HFFc6 (cell line): ENCODE results near the gene CRLF1. TPM values are rescaled to one million over a fixed set of nuclear protein-coding genes. Genes with fewer than 3 reads are reported as not detected.
"Not testable (repeated sequence)": the region's sequence is repeated elsewhere in the genome, so short reads cannot be mapped to it uniquely, and the experiment has no call there.

Experiments used
- DNase-seq: peaks from one replicate; pipeline ENCODE4 v3.0.0-alpha.2; 2018
- H3K27ac Mint-ChIP-seq: 2 replicates; pipeline ENCODE4 v1.8.0; 2020; ENCODE audit warnings: mild to moderate bottlenecking, mixed read lengths
- H3K27me3 Mint-ChIP-seq: 2 replicates; pipeline ENCODE4 v1.8.0; 2021; ENCODE audit warnings: mild to moderate bottlenecking, moderate library complexity, mixed read lengths; ENCODE audit not compliant: insufficient read depth
- H3K36me3 Mint-ChIP-seq: 2 replicates; pipeline ENCODE4 v1.8.0; 2021; ENCODE audit warnings: low read depth, mixed read lengths
- H3K4me1 Mint-ChIP-seq: 2 replicates; pipeline ENCODE4 v1.8.0; 2020; ENCODE audit warnings: low read depth, mixed read lengths
- H3K4me3 Mint-ChIP-seq: 2 replicates; pipeline ENCODE4 v1.8.0; 2020; ENCODE audit warnings: mild to moderate bottlenecking, moderate library complexity, mixed read lengths
- H3K9me3 Mint-ChIP-seq: 2 replicates; pipeline ENCODE4 v1.8.0; 2020; ENCODE audit warnings: mild to moderate bottlenecking, mixed read lengths
- total RNA-seq, 6 experiments: library from RNA; stranded (reverse); fragmentation: NEBNext Ultra II Directional; extraction: Animal tissue kit (Norgen Biotek cat#: 25700); gene quantifications; 2 replicates in 1 of 6; 3 replicates in 5 of 6; pipeline ENCODE4 v1.2.3, GENCODE V29; 2021
- TF ChIP-seq, protein P1 (sequence below): fragments of 200-600 bp; sonication (generic); IDR thresholded peaks from 2 replicates; pipeline ENCODE4 v1.5.0; 2021; ENCODE audit warnings: antibody characterized with exemption, mild to moderate bottlenecking

Gene CRLF1
- total RNA-seq, 6 experiments from 2014 or later = 1.6 to 4.1 (median 2.4) TPM

DNA sequence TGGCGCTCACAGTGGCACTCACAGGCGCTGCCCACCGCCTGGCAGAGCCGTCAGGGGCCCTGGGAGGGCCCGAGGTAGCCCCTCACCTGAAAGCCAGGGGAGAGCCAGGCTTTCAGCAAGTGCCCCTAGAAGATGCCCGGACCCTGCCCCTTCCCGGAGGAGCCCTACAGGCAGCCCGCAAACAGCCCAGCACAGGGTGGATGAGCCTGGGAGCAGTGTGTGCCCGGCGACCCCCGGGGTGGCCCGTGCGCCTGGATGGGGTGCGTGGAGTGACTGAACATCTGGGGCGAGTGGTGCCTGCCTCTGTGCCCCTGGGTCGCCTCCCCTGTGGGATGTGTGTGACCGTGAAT, 1.4 kb downstream of the CRLF1 start:
- TF ChIP-seq, protein P1, sequence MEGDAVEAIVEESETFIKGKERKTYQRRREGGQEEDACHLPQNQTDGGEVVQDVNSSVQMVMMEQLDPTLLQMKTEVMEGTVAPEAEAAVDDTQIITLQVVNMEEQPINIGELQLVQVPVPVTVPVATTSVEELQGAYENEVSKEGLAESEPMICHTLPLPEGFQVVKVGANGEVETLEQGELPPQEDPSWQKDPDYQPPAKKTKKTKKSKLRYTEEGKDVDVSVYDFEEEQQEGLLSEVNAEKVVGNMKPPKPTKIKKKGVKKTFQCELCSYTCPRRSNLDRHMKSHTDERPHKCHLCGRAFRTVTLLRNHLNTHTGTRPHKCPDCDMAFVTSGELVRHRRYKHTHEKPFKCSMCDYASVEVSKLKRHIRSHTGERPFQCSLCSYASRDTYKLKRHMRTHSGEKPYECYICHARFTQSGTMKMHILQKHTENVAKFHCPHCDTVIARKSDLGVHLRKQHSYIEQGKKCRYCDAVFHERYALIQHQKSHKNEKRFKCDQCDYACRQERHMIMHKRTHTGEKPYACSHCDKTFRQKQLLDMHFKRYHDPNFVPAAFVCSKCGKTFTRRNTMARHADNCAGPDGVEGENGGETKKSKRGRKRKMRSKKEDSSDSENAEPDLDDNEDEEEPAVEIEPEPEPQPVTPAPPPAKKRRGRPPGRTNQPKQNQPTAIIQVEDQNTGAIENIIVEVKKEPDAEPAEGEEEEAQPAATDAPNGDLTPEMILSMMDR = no peak
- H3K9me3 Mint-ChIP-seq = no peaks in the 10 kb centered on the region
- peak overlapping the region; percentile 65 for H3K4me3 Mint-ChIP-seq
- no peak overlapping the region for H3K27ac Mint-ChIP-seq
- H3K4me1 Mint-ChIP-seq = no peaks in the 10 kb centered on the region
- H3K27me3 Mint-ChIP-seq = peaks cover 31% of the 10 kb centered on the region
- H3K36me3 Mint-ChIP-seq = no peaks in the 10 kb centered on the region
- DNase-seq = no peak

DNA sequence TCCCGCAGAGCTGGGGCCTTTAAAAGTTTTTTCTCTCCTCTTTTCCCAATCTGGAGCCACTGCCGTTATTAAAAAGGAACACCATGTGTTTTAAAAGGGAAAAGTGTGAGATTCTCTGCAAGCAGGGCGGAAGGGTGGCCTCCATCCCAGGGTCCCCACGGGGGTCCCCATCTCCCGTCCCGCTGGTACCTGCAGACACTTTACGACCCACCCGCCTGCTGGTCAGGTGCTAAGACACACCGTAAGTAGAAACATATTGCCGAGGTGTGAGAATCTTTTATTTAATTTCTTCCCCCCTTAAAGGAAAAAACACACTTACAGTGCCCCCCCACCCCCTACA, 1.8 kb downstream of the CRLF1 start:
- Mint-ChIP-seq H3K27me3 (peaks cover 28% of the 10 kb centered on the region), H3K36me3 (no peaks in the 10 kb centered on the region), H3K27ac (no peak overlapping the region), H3K4me1 (no peaks in the 10 kb centered on the region), H3K4me3 (no peak overlapping the region), H3K9me3 (no peaks in the 10 kb centered on the region)
- no peak for DNase-seq
- TF ChIP-seq, protein P1 = no peak

DNA sequence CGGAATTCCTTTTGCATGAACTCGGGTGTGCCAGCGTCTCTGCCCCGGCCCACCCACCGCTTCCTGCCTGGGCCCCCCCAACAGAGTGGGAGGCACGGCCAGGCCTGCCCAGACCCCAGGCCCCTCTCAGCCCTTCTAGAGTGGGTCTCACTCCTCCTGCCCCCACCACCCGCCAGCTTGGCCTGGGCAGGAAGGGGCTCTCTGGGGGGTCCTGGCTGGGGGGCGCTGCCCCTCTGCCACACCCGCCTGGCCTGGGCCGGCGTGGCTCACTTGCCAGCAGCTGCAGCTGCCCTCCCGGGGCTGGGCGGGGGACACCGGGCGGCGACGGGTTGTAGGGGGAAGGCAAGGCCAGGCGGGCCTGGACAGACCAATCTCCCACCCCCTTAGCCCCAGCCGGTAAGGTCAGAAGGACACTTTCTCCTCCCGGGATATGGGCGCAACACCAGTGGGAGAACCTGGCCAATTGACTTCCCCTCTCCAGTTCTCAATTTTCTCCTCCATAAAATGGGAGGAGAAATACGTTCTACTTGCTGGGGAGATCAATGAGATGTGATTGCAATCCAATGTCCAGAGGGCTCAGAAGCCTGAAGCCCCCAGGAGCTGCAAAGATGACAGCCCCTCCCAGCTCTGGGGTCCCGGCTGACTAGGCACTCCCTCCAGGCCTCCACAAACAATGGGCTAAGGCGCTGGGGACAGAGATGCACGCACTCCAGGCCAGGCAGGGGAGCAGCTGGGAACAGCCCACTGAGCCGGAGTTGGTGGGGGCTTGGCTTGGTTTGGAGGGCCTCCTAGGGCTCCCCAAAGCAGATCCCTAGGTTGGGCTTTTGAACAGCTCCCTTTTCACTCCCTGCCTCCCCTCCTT, 2.4 kb downstream of the CRLF1 start:
- no peak overlapping the region for H3K4me3 Mint-ChIP-seq
- H3K27me3 Mint-ChIP-seq = peaks cover 27% of the 10 kb centered on the region
- H3K36me3 Mint-ChIP-seq = no peaks in the 10 kb centered on the region
- TF ChIP-seq, protein P1 = no peak
- no peaks in the 10 kb centered on the region for H3K4me1 Mint-ChIP-seq
- no peak overlapping the region for H3K27ac Mint-ChIP-seq
- no peak for DNase-seq
- no peaks in the 10 kb centered on the region for H3K9me3 Mint-ChIP-seq

DNA sequence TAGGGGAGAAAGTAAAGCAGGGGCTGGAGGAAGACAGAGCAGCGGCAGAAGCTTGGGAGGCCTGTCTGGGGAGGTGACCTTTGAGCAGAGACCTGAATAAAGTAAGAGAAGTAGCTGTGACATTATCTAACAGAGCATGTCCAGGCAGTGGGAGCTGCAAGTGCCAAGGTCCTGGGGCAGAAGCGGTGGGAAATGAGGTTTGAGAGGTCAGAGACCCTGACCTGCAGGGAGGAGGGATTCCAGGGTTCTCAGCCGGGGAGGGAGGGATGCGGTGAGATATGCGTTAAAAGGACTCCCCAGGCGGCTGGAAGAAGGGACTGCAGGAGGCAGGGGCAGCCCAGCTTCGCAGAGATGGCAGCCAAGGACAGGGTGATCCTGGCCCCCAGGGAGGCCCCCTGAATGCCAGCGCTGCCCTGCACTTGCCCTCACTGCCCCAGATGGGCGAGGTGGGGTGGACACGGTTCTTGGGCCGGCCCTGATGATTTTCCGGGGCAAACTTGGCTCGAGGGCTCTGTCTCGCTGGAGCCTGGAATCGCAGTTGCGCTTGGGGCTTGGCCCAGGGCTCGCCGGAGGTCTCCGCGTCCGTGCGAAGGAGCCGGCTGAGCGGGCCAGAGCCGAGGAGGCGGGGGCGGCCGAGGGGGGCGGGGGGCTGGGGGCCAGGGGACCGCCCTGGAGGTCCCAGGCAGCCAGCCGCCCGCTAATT, 3.2 kb downstream of the CRLF1 start:
- Mint-ChIP-seq H3K27me3 (peaks cover 21% of the 10 kb centered on the region), H3K4me3 (no peak overlapping the region), H3K27ac (no peak overlapping the region), H3K4me1 (no peaks in the 10 kb centered on the region), H3K9me3 (no peaks in the 10 kb centered on the region), H3K36me3 (no peaks in the 10 kb centered on the region)
- TF ChIP-seq, protein P1 = peak; percentile 33
- DNase-seq = no peak

DNA sequence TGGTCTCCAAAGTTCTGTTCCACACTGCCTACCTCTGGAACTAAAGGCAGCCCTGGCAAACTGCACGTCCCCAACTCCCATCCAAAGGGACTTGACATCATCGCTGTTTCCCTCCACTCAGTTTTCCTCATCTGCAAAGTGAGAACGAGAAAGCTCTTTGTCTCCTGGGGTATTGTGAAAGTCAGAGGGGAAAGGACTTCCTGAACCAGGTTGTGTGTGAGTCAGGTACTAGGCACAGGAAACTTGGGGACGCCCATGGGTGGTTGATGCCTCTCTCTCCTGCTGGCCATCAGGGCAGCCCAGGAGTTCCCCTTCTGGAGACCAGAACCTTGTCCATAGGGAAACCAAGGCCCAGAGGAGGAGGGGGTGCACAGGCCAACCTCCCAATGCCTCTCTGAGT, 4.7 kb downstream of the CRLF1 start:
- TF ChIP-seq, protein P1 = no peak
- H3K4me3 Mint-ChIP-seq = no peak overlapping the region
- H3K4me1 Mint-ChIP-seq = no peaks in the 10 kb centered on the region
- H3K36me3 Mint-ChIP-seq = no peaks in the 10 kb centered on the region
- no peak for DNase-seq
- no peaks in the 10 kb centered on the region for H3K9me3 Mint-ChIP-seq
- H3K27me3 Mint-ChIP-seq = peaks cover 12% of the 10 kb centered on the region
- no peak overlapping the region for H3K27ac Mint-ChIP-seq

DNA sequence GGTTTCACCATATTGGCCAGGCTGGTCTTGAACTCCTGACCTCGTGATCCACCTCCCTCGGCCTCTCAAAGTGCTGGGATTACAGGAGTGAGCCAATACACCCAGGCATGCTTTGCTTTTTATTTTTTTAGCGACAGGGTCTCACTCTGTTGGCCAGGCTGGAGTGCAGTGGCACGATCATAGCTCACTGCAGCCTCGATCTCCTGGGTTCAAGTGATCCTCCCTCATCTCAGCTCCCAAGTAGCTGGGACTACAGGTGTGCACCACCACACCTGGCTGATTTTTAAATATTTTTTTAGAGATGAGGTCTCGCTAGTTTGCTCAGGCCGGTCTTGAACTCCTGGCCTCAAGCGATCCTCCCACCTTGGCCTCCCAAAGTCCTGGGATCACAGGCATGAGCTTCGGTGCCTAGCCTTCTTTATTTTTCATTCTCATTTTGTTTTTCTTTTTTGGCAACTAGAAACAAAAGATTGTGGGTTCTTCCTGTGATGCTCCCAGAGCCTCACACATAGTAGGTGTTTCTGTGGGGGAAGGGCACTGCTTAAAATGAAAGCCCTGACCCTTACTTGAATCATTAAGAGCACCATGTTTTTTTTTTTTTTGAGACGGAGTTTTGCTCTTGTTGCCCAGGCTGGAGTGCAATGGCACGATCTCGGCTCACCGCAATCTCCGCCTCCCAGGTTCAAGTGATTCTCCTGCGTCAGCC, 5.8 kb downstream of the CRLF1 start:
- peaks cover 16% of the 10 kb centered on the region for H3K27me3 Mint-ChIP-seq
- H3K9me3 Mint-ChIP-seq, H3K4me1 Mint-ChIP-seq, H3K36me3 Mint-ChIP-seq, H3K4me3 Mint-ChIP-seq, H3K27ac Mint-ChIP-seq, DNase-seq: not testable (repeated sequence)
